ENCODE results near the gene REC114.

DNA sequence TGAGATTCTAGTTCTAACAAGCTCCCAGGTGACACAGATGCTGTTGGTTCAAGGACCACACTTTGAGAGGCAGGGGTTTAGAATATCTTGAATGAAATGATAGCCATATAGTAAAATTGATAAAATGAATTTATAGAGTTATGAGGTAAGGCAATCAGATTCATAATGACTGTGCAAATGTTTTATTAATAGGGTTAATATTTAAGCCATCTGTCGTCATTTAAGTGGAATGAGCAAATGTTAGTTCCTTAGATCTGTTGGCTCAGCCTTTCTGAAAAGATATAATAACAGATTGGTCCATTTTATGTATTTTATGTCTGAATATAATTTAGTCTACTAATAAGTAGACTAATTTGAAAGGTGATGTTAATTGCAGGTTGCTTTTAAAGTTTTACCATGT lies 12.9 kb downstream of the REC114 start:
- TF ChIP-seq TCF12 (IDR thresholded peaks at IDR 0.05; ENCODE audit: low read depth, low read length) = no peak
- TF ChIP-seq, protein P1, sequence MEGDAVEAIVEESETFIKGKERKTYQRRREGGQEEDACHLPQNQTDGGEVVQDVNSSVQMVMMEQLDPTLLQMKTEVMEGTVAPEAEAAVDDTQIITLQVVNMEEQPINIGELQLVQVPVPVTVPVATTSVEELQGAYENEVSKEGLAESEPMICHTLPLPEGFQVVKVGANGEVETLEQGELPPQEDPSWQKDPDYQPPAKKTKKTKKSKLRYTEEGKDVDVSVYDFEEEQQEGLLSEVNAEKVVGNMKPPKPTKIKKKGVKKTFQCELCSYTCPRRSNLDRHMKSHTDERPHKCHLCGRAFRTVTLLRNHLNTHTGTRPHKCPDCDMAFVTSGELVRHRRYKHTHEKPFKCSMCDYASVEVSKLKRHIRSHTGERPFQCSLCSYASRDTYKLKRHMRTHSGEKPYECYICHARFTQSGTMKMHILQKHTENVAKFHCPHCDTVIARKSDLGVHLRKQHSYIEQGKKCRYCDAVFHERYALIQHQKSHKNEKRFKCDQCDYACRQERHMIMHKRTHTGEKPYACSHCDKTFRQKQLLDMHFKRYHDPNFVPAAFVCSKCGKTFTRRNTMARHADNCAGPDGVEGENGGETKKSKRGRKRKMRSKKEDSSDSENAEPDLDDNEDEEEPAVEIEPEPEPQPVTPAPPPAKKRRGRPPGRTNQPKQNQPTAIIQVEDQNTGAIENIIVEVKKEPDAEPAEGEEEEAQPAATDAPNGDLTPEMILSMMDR (IDR thresholded peaks at IDR 0.05 in 2 of 3, conservative IDR thresholded peaks at IDR 0.05 in 1 of 3; ENCODE audit: control insufficient read depth in 2 of 3, extremely low read depth in 1 of 3, insufficient read depth in 1 of 3, low read depth in 3 of 3, low read length in 3 of 3) = no peak

All from GM12878 (cell line).